Ureter (tissue), 1 donor: Measurements from ENCODE around the gene BLM. TPM values are rescaled to one million over a fixed set of nuclear protein-coding genes. Genes with fewer than 3 reads are reported as not detected.

ENCODE experiments used
- DNase-seq: peaks from one replicate; pipeline ENCODE4 v3.0.0-alpha.2; 2020; ENCODE audit warnings: low spot score
- total RNA-seq: library from RNA; stranded (reverse); gene quantifications from one replicate; pipeline ENCODE4 v1.2.4, GENCODE V29; 2023
- donor health status: DM: yes; HTN: yes; CAD: no.

Gene BLM
- total RNA-seq, 1 donor from 2014 or later = 3.7 TPM

DNA sequence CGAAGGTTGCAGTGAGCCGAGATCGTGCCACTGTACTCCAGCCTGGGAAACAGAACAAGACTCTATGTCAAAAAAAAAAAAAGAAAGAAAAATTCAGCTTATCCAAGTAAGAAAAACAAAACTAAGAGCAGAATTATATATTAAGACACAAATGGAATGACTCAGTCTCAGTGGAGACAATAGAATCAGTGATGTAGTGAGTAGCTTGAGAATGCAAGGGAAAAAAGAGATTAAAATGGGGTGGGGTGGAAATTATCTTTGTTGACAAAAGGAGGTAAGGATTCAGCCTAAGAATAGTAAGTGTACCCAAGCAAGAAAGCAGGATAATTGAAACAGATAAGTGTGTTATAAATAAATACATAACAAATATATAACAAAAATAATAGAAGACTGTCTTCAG is 70.7 kb downstream of the BLM start:
- DNase-seq = no peak

DNA sequence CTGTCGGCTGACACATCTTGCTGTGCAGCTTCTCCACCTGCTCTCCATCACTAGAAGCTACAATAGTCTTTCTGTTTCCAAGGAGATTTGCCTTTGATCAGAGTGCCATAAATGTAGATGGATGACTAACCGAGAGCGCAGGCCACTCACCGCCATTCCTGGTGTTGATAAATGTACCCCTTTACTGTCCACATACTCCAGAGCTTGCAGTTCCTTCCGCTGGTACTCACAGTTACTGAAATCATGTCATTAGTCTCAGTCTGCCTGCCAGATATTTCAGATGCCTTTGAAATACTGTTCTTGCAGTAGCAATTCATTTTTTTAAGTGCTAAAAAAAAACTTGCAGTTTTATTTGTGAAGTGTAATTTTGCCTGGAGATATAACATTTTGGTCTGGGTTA is 72.3 kb downstream of the BLM start:
- DNase-seq = no peak

DNA sequence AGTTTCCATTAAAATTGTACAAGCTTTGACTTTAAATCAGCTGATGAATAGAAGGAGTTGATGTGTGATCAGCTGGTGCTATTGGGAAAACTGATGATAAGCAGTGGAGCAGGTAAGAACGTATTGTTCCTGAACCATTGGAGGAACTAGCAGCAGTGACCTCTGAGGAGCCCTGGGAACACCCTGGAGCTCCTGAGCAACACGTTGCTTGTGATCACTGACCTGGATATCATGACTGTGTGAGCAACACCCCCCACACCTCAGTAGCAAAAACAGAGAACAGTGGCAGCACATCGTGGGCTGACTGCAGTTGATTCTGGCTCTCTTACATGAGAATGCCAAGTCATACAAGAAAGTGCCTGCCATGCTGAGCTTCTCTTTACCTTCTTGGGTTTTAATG is 72.9 kb downstream of the BLM start:
- DNase-seq = no peak

DNA sequence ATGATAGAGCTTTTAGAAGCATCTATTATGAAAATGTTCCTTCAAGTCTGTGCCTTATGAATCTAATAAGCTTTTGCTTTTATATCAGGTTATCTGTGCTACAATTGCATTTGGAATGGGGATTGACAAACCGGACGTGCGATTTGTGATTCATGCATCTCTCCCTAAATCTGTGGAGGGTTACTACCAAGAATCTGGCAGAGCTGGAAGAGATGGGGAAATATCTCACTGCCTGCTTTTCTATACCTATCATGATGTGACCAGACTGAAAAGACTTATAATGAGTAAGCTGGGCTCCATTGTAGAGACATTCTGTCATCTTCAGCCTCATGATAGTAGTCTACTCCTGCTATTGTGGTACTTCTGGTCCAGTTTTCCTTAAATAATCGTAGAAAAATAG is 73.4 kb downstream of the BLM start:
- no peak for DNase-seq

DNA sequence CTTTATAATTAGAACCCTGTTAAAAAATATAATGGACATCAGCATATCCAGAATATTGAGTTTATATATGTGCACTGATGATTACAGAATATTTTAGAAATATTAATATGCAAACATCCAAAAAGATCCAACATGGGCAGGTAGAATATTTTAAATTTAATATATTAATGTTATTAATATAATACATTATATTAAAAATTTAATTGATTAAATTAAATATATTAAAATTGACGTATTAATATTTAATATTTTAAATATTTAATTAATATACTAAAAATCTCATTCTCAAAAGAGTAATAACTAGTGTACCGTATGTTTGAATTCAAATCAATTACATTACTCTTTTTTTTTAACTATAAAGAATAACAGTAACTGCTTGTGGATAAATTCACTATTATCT is 77.4 kb downstream of the BLM start:
- DNase-seq = no peak

DNA sequence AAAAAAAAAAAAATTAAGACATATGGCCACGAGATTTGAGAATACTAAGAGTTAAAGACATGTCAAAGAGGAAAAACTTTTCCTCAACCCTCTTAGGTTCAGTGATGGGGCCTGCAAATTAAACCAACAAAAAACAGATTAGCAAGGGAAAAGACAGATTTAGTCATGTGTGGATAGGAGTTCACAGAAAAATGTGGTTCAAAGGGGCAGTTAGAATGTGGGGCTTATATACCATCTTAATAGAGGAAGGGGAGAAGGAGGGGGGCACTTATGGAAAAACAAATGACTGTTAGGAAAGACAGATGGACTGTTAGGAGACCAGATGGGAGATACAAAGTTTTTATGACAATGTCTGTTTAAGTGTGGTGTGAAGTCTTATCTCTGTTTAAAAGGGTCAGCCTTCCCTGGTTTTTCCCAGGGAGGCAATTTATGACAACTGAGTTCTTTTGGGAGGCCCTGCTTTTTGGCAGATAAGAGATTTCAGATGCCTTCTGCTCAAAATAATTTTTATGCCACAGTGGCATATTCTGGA is 82.6 kb downstream of the BLM start:
- DNase-seq = no peak

DNA sequence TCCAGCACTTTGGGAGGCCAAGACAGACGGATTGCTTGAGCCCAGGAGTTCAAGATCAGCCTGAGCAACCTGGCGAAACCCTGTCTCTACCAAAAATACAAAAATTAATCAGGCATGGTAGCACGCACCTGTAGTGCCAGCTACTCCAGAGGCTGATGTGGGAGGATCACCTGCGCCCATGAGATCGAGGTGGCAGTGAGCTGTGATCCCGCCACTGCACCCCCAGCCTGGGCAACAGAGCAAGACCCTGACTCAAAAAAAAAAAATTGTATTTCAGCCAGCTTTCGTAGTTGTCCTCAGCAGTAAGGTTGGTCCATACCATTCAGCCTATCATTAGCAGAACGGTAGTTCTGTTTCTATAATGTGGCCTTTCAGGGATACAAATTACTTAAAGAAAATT is 84.7 kb downstream of the BLM start:
- DNase-seq = no peak

DNA sequence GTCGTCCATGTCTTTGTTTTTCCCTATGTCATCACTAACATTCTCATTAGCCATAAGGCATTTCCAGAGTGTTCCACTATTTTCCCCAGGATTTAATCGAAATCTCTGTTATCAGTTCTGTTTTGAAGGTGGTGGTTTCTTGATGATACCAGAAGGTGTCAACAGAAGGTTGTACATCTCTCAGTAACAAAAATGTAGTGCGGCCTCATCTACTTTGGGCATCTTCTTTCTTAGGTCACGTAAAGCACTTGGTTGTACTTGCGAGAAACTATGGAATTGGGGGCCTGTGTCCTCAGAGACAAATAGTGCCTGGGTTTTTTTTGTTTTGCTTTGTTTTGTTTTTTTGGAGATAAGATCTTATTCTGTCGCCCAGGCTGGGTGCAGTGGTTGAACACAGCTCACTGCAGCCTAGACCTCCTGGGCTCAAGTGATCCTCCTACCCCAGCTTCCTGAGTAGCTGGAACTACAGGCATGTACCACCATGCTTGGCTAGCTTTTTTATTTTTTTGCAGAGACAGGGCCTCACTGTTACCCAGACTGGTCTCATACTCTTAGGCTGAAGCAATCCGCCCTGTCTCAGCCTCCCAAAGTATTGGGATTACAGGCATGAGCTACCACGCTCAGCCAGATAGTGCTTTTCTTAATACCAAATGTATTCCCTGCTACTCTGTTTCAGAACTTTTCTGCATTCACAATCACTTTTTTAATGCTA is 90.1 kb downstream of the BLM start:
- no peak for DNase-seq

DNA sequence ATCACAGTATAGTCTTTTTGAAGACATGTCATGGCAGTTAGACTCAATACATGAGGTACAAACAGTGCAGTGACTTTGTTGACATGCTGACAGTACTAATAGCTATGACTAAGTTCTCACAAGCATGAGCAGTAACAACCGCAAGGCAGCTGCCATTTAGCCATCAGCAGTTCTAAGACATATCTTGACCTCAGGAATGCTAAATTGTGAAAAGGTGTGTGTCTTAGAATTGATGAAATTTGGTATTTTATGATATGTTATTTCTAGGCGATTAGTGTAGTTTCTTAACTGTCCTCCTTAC is 90.6 kb downstream of the BLM start:
- no peak for DNase-seq

DNA sequence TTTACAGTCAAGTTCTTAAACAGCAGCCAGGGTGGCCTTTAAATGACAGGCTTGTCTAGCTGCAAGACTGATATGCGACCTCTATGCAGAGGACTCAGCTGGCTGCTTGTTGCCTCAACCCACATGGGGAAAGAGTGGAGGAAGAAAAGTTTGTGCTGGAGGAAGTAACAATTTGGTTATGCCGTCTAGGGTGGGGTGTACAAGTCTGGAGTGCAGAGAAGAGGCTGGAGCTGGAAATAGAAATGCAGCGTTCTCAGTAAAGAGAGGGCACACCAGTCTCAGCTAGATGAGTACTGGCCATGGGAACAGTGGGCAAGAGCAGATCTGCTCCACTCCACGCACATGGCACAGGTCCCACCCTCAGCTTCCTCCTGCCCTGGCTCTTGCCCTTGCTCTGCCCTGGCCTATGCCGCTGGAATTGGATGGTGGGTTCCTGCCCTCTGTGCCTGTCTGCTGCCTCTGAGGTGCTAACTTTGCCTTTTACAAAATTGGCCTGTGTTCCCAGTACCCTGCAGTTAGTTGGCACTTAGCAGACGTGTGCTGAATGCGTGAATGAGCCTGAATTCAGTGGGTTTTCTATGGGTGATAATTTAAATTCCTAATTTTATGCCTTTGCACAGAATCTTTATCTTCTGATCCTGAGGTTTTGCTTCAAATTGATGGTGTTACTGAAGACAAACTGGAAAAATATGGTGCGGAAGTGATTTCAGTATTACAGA is 91.5 kb downstream of the BLM start:
- no peak for DNase-seq

DNA sequence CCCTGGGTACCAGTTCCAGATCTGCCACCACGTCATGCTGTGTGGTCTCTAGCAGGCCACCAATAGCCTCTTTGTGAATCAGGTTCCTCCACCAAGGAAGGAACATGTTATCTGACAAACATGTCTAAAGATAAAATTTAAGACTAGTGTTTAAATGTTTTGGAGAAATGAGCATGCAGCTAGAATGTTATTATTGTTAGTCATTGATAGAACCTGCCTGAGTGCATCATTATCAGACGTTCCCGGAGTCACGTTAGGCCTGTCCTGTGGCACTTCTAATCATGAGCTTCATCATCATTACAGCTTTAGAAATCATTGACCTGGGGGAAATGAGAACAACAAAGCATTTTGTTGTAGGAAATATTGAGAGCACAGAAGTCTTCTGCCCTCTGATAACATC is 92.4 kb downstream of the BLM start:
- DNase-seq = no peak

DNA sequence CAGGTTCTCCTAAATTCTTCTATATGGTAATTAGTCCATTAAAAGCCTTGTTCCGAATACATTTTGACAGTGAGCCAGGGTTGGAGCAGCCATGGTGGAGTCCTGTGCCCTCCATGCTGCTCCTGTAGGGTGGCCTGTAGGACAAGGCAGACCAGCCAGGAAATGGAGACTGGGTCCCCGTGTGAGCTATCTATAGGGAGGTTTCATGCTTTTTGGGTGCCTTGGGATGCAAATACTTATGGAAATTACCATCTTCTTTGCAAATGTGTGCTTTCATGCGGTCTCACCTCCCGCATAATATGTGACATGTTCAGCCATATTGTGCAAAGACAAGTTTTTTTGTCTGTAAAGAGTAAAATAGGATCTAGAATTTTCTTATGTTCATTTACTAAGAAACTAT is 93.2 kb downstream of the BLM start:
- DNase-seq = no peak

DNA sequence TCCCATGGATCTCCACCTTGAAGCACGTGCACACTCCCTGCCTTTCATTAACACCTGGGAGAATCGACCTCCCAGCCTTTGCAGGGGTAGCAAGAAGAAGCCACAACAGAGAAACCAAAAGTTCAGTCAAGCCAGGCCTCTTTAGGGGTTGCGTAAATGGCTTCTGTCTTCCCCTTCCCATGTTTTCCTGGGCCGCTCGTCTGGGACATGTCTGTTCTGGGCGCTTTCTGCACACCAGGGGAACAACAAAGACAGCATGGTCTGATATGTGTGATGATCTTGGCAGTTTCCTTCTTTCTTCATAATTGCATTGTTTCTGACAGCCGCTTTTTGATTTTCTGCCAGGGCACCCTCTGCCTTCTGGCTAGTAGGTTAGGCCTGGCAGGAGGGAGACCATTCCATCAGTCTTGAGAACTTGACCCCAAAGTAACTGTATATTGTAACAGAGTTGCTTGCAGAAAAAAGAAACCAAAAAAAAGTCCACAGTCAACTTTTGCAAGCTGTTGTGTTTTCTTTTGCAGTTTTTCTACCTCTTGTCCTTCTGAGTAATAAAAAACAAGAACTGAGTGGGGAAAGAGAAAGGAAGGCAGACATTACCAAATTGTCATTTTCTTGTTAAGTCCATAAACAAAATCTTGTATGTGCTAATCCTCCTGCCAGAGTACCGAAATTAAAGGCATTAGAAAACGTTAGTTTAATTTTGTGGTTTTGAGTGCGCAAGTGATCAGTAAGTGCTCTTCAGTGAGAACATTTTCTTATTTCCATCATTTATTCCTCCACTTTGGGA is 95.2 kb downstream of the BLM start:
- DNase-seq = no peak

DNA sequence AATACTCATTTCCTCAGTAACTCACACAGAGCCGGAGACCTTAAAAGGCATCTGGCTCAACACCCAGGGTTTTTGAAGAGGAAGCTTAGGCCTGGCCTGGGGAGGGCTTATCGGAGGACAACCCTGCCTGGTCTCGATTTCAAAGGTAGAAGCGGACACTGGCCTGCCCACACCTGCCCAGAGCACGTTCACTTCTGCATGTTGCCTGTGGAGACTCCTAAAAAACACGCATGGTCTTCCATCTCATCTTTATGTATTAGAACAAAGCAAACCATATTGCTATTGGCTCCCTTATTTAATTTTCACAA is 95.8 kb downstream of the BLM start:
- no peak for DNase-seq

DNA sequence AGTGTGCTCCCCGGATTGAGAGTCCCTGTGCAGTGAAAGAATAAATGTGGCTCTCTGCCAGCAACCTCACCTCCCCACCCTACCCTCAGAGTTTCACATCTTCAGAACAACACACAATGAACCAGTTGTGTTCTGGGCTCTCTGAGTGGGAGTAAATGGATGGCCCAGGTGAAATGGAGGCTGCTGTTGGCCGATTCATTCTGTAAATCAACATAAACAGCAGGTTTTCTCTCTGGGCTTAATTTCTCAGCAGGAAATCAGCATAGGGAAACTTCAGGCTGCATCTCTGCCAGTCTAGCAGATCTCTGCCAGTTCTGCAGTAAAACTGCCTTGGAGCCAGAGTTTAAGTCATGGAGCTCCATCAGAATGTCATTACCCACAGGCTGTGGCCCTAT is 96.6 kb downstream of the BLM start:
- no peak for DNase-seq

DNA sequence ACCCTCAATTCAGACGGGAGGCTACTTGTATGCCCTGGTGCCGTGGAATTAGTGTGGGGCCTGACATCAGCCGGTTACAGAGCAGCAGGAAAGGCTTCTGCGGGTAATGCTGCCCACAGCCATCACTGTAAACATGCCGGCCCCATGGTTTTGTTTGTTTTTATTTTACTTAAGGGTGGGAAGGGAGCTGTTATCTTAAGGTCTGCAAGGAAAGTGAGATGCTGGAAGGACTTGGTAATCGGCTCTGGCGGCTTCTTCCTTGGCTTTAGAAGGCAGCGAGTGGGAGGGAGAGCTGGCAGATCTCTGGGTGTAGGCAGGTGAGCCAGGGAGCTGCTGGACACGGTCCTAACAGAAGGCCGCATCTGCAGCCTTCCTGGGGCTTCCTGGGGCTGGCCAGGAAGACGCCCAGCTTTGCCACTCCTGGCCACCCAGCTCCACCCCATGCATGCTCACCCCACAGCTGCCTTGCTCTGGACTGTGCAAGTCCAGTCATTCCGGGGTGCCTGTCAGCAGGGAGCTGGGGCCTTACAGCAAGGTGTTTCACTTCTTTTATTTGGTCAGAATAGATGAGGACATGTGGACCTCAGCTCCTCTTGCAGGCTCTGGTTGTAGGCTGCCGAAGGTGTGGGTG is 97.2 kb downstream of the BLM start:
- no peak for DNase-seq

DNA sequence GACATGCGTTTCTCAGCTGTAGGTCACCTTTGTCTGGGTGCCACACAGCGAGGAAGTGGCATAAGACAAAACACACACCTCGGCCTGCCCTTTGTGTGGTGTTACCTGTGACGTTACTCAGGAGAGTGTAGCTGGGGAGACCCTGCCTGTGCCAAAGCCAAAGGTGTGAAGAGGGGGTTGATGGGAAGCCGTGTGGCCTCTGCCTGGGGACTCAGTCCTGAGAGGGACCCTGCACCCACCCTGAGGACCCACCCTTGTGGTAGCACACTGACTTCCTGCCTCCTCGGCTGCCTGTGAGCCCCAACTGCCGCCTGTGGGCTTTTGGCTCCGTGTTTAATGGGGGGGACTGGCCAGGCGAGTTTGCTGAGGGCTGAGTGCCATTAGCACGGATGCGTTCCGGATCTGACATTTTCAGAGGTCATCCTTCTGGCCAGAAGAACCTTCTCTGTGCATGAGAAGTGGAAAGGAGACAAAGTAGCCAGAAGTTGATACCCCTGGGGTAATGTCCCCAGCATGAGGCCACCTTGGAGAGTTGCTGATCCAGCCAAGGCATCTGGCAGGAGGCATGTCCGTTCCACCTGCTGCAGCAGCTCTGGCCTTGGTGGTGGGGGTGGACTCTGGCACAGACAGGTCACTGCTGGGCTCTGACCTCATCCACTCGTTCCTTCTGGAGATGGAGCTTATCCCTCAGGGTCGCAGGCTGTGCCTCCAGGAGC is 99.4 kb downstream of the BLM start:
- no peak for DNase-seq

DNA sequence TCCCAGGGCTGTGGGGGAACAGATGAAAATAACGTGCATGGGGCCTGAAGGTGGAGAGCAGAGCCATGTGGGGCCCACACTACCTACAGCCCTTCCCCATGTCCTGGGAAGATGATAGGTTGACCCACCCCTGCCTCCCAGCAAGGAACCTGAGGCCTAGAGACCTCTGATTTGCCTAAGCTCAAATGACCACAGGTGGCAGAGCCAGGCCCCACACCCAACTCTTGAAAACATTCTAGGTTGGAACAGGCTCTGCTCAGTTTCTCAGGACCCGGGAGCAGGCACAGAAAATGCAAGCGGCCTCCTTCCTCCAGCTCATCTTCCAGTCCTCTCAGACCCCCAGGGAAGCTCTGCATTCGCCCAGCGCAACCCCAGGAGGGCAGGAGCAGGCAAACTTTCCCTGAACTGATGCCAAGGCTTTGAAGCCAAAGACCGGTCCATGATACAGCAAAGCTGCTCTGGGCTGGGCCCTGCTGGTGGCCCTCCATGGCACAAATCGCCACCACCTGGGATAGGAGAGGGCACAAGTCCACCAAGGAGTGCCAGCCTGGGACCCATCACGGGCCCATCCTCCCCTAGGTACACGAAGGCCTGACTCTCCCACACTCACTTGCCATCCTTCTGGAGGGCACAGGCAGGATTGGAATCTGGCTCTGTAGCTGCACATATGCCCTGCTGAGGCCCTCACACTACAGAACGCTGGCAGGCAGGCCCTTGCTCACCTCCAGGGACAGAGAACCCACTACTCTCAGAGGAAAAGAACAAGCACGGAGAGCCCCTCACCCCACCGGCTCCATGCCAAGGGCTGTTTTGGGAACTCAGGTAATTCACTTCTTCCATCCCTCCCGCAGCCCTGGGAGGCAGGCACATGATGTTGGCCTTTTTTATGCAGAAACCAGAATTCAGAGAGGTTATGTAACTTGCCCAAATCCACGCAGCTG is 100.2 kb downstream of the BLM start:
- DNase-seq = no peak

DNA sequence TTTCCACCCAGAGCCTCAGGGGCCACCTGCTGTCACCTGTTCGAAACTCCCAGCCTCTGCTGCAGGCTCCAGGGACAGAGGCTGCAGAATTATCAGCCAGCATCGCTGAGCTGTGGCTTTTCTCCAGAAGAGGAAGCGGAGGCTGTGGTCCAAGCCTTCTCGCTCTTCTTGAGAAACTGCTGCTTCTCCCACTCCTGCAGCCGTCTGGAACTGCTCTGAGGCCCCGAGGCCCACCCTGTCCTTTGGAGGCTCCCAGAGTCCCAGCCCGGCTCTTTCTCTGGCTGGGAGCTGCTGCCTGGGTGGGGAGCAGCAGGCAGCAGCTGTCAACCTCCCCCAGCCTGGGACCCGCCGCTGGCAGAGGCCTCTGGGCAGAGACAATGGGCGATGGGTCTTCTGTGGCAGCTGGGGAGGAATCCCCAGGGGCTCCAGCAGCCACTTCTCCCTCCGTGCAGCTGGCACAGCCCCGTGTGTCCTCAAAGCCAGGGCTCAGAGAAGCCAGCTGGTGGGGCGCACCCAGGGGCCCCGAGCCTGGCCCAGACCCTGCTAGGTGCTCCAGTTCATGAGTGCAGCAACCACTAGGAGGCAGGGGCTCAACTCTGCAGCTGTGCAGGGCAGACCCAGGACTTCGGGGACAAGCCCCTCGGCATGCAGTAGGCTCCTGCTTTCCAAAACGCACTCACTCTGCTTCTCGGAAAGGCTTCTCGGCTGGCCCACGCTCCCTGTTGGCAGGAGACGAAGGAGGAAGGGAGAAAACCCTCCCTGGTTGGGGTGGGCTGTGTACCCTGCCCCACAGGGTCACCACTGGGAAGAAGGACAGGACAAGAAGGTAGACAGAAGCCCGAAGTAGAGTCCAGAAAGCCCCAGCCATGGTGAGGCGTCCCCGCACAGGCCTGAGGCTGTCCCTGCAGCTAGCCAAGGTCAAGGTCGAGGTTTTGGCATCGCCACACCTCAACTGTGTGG is 101.4 kb downstream of the BLM start:
- DNase-seq = no peak

DNA sequence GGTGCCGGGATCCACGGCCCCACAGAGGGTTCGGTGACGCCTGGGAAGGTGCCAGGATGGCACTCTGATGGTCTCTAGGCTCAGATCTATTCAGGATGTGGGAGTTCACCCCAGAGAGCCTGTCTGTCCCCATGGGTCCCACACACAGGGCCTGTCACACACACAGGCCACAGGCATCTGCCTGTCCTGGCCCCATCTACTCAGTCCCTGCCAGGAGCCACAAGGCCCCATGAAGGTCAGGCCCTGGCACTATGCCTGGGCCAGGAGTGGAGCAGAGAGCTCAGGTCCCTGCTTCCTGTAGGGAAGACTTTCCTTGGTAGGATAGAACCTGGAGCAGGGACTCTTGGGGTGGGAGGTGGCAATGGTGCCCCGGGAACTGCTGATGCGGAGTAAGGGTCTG is 102.2 kb downstream of the BLM start:
- no peak for DNase-seq
